Stimulated activated CD8-positive, alpha-beta memory T cell treated with anti-CD3 and anti-CD28 coated beads, Interleukin-15, amount 100 ng/mL, for 24 hours (primary cell): ENCODE data around the gene GRAMD2B.
"Not testable (repeated sequence)": the region's sequence is repeated elsewhere in the genome, so short reads cannot be mapped to it uniquely, and the experiment has no call there.

Source experiments
- DNase-seq: peaks from one replicate; pipeline ENCODE4 v3.0.0-alpha.2; 2020; ENCODE audit warnings: low read depth

Gene GRAMD2B

DNA sequence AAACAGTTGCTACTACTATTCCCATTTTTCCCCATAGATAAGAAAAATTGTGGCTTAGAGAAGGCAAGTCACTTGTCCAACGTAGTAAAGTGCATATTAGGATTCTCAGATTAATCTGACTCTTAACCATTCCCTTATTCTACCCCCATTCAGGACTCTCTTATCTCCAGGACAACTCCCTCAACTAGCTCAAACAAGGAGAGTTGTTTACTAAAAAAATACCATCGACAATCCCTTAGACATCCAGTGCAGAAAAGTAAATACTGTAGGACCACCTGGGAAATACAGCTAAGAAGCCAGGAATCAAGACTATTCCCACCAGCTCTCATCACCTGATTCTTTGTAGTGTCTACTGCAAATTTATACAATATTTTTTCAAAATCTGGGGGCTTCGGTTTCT lies 9.4 kb upstream of the GRAMD2B start:
- DNase-seq: no peak

DNA sequence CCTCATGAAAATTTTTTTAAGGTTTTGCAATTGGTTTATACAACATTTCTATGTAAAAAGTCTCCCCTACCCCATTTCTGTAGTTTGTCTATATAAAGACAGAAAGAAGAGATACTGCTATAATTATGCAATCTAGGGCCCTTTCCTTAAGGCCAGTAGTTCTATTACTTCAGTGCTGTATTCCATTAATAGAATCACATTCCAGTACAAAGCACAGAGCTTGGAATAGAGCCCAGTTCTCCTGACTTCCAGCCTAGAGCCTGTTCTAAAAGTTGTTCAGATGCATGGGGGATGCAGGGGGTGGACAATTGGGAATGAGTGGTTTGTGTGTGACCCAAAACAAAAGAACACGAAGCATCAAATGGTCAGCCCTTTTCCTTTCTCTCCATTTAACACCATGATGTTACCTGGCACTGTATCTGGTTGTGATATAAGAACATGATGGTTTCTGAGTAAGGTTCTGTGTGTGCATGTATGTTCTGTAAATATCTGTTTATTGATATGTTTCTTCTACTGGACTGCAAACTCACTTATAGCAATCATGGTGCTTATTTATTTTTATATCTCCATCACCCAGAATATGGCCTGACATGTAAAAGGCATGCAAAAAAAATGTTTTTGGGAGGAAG lies 8.2 kb upstream of the GRAMD2B start:
- DNase-seq: no peak

DNA sequence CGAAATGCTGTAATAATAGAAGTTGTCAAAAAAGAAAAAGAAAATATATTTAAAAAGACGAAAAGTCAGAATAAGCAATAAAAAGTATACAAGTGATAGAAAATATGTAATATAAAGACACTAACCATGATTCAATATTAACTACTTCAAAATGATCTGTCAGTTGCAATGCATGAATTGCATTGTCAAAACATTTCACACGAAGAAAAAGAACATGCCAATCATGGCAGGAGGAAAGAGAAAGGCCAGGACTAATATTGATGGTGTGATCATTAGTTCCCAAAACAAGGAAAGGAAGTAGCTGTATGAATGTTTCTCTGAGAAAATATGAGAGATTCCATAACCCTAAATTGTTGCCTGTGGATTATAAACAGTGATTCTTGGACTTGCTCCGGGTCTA lies 7.4 kb upstream of the GRAMD2B start:
- DNase-seq: no peak

DNA sequence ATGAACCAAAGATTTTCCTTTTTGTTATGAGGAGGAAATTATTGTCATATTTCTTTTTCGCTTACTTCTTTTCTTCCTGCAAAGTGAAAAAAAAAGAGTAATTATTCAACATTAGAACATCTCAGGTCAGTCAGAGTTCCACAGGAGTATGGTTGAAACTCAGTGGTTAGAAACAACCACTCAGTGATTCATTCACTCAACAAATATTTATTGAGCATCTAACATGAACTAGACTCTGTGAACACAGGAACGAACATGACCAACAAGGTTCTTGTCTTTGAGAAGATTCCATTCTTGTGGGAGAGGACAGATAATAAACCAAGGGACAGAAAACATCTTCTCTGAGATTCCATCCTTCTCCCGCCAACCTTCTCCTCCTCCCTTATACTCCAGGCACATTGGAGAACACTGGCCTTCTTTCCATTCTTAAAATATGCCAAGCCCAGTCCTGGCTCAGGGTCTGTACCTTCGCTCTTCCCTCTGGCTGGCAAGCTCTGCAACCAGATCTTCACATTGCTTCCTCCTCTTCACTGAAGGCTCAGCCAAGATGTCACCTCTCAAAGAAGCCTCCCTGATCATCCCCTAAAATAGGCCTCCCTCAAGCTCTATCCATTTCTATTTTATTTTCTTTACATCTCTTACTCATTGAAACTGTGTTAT lies 6.8 kb upstream of the GRAMD2B start:
- no peak for DNase-seq

DNA sequence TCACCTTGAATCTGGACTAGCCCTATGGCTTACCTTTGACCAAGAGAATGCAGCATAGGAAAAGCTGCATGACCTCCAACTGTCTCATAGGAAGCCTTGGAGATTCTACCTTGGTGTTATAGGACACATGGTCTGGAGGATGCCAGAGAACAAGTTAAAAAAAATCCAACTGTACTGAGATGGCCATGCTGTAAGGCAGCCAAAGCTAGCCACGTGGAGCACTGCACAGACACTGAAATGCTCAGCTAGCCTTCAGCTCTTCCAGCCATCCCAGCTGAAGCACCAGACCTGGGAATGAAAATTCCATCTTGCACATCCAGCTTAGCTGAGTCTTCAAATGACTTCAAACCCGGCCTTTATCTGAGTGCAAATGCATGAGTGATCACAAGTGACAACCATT lies 6.0 kb upstream of the GRAMD2B start:
- DNase-seq: no peak

DNA sequence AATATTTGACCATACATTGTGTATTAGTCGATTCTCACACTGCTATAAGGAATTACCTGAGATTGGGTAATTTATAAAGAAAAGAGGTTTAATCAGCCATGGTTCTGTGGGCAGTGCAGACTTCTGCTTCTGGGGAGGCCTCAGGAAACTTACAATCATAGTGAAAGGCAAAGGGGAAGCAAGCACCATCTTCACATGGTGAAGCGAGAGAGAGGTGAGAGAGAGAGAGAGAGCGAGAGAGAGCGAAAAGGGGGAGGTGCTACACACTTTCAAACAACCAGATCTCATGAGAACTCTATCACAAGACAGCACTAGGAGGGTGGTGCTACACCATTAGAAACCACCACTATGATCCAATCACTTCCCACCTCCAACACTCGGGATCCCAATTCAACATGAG lies 4.1 kb upstream of the GRAMD2B start:
- no peak for DNase-seq

DNA sequence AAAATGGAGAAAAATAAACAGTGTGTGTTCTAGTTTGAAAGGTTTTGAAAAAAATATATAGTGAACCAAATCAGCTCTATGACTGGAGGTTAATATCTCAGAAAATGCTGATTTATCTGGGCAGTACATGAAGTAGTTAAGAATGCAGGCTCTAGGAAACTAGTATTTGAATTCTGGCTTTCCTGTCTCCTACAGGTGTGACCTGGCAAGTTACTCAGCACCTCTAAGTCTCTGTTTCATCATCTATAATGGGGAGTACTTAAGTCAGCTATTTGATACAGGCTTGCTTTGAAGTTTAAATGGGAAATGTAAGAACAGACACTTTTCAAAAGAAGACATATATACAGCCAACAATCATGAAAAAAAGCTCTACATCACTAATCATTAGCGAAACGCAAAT lies 5.2 kb downstream of the GRAMD2B start:
- DNase-seq: no peak

DNA sequence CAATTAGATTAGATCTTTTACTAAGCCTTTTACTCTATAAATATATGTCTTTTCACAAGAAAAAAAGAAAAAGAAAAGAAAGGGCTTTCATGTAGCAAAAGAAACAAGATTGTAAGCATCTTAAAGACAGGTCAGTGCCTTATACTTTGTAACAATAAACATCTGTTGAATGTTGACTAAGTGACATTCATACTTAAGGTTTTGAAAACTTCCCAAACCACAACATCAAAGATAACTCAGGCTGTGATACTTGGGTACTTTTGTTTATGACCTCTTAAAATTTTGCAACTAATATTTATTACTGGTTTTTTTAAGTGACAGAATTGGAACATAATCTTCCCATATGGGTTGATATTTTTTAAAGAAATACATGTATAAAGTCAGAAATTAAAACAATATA lies 7.4 kb downstream of the GRAMD2B start:
- DNase-seq: no peak

DNA sequence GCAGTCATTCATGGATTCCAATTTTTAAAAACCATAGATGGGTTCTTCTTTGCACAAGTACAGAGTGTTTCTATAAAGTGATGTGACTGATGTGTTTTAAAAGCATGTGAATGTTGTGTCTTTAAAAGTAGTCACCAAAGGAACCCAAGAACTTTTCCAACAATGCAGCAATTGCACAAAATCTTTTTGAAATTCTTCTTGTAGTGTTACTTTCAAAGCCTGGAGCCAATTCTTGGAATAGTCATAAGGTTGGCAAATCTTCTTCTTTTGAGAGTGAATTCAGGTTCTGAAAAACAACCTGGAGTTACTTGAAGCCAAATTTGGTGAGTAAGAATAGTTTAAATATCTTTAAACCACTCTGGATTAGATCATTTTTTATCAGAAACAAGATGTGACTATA lies 10.5 kb downstream of the GRAMD2B start:
- DNase-seq: no peak

DNA sequence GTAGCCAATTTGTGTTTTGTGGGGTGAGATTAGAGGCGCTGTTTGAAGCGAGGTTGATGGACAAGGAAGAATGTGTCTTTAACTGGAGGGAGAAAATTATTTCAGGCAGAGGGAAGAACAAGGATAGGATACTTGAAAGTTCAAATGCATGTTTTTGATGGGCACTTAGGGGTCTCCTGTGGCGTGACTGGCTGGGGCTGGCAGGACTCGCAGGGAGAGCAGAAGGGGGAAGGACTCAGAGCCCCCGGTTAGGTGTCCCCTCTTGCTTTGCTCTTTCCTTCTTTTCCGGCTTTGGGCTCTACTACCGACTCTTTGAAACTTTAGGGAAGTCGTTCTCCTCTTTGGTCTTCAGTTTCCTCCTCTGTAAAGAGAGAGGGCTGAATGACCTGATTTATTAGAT lies 12.1 kb downstream of the GRAMD2B start:
- no peak for DNase-seq

DNA sequence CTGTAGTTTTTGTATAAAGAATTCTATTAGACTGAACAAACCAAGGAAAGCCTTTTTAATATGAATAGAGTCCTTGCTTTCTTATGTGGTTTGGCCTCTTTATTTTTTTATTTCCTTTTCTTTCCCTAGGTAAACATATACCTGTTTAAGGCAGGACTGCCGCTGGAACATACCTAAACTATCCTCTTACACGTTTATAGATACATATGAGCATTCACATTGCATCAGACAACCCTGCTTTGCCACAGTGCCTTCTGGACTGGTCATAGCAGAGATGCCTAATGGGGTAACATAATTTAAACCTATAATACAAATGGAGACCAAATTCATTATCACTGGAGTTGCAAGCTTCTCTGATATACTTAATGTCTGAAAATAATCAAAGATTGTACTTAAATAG lies 12.5 kb downstream of the GRAMD2B start:
- DNase-seq: no peak

DNA sequence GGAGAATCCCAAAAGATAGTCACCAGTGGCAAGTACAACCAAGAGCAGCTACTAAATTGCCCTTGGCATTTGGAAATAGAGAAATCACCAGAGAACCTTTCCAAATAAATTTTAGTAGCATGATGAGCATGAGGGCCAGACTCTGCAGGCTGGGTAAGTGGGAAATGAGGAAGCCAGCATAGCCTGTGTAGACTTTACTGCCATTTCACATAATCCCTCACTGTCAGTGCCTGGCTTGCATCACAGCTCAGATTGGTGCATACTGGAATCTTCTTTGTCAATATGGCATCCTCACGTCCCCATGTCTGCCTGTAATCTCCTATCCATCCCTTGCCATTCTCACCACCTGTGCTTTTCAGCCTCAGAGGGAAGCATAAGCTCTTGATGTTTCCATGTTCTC lies 14.5 kb downstream of the GRAMD2B start:
- DNase-seq: no peak

DNA sequence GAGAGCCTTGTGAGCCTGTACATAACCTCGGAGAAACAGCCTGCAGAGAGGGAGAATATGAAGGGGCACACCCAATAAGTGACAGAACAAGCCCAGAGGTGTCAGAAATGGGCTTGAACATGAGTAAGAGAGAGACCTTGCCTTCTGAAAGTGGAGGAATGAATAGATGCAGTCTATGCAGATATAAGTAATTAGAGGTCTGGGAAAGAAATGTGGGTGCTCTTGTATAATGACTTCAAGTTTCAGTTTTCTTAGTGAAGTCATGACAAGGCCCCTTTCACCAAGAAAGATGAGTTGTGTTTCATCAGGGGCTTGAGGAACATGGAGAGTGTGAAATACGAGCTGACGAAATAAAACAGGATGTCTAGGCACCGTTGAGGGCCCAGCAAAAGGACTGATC lies 15.1 kb downstream of the GRAMD2B start:
- DNase-seq: no peak

DNA sequence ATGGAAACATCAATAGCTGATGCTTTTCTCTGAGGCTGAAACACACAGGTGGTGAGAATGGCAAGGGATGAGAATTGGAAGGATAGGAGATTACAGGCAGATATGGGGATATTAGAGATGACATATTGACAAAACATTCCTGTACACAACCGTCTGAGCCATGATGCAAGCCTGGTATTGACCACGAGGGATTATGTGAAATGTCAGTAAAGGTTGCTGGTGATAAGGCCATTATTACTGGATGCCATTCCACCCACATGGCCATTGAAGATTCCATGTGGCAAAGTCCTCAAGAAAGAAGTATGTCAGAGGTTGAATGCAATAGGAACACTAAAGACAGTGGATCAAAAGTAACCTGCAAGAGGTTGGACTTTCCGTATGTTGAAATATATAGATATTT lies 15.7 kb downstream of the GRAMD2B start:
- DNase-seq: no peak

DNA sequence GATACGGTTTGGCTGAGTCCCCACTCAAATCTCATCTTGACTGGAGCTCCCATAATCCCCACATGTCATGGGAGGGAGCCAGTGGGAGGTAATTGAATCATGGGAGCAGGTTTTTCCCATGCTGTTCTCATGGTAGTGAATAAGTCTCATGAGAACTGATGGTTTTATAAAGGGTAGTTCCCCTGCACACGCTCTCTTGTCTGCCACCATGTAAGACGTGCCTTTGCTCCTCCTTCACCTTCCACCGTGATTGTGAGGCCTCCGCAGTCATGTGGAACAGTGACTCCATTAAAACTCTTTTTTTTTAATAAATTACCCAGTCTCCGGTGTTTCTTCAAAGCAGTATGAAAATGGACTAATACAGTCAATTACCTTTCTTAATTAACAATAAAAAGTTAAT lies 16.5 kb downstream of the GRAMD2B start:
- DNase-seq: not testable (repeated sequence)

DNA sequence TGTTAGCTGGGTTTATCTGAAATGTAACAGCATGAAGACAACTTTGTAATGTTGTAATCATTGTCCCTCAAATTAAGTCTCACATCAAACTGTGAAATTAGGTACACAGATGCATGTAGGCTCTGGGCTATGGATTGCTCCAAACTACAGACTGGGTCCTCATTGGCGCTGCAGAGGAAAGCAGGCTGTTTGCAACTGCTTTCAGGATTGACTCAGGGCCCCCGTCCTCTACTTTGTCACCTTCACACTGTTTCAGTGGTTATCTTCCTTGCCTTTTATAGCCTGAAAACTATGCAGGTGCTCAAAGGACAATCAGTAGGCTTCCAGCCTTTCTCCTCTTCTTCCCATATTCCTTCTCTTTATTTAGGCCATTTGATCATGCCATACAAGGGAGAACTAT lies 18.0 kb downstream of the GRAMD2B start:
- no peak for DNase-seq

DNA sequence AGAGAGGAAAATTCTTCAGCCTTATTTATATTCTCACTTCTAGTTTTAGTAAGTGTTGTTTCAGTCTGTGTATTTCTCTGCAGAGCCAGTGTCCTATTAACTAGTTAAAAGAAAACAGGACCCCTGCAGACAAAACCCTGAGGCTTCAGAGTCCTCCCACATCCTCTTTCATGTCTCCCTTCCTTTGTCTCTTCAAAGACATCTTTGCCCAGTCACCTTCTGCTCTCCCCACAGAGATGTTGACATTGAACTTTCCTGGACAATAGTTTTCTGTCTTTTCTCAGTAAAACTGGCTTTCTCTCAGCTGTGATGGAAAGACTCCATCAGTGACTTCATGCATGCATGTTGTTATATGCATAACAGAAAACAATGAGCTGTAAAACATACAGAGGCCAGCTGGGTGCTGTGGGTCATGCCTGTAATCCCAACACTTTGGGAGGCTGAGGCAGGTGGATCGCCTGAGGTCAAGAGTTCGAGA lies 20.2 kb downstream of the GRAMD2B start:
- DNase-seq: no peak

DNA sequence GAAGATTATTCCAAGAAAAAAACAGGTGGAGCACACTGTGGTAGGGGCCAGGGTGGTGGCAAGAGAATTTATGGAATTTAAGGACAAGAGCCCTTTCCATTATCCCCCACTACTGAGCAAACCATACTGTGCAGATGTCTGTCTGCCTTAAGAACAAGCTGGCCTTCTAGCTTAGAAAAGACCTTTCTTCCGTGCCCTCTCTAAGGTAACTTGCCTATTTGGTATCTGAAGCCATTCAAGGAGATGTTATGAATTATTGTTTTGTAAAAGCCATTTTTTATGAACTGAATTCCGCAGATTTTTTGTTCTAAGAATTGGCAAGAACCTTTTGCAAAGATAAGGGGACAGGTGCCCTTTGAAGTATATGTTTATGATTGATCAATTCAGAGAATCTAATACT lies 20.9 kb downstream of the GRAMD2B start:
- DNase-seq: no peak

DNA sequence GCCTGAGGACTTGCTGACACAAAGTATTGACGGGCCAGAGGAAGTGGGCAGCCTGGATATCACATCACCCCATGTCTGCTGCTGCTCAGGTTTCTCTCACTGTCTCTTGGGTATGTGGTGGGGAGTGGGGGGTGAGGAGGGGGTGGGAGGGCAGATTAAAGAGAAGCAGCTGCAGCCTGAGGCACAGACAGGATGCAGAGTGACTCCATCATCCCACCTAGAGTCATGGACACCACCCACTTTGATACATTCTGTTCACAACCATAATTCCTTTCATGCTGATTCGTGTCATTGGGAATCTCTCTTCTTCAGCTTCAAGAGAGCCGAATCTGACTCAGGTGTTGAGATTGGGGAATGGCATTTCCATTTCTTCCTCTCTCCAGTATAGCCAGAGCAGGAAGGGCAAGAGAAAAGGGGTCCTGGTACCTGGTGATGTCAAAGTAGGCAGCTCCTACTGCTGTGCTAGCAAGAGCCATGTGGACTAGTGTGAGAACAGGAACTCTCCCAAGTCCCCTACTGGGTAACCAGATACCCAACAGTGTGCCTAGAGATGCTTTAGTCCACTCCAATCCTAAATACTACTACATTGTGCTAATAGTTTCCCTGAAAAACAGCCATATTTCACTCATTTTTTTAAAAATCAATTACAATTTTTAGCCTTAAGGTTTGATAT lies 22.4 kb downstream of the GRAMD2B start:
- no peak for DNase-seq

DNA sequence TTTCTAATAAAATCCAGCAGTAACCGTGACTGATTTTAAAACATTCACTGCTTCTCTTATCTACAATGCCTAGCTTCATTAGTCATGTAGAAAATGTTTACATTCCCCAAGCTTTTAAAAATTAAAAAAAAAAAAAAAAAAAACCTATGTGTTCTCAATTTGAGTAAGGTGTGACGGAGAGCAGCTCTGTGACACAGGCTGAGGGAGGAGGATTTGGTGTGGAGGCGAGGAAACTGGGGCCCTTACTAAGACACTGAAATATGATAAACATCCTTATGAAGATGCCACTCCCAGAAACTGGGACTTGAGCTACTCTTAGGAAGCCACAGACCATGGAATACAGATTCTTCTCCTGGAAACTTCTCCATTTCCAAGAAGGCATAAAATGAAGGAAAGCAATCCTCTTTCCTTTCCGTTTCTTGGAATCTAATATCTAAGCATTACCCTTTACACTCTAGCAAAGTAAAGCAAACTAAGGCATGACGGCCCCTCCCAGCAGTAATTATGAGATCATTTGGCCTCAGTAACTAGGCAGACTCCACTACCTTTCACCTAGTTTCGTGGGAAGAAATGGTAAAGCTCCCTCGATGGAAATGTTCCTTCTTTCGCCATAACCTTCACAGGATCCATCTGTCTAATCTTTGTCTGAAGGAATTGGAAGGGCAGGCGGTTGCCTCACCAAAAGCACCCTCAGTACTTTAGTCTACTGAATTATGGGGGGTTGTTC lies 23.5 kb downstream of the GRAMD2B start:
- no peak for DNase-seq

DNA sequence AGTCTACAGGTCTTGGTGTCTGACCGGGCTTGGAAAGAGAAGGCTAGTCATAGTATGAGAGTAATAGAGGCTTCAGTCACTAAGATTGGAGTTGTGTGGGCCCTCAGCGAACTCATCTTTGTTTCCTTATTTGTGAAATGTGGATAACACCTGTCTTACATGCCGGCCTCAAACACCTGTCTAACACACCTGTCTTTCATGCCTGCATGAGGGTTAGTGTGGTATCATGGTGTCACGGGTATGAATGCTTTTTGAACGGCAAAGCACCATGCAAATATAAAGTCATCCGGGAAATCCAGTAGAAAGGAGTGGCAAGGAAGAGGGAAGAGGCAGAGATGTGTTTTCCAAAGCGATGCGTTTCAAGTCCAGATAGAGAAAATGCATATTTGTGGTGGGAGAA lies 25.5 kb downstream of the GRAMD2B start:
- DNase-seq: no peak

DNA sequence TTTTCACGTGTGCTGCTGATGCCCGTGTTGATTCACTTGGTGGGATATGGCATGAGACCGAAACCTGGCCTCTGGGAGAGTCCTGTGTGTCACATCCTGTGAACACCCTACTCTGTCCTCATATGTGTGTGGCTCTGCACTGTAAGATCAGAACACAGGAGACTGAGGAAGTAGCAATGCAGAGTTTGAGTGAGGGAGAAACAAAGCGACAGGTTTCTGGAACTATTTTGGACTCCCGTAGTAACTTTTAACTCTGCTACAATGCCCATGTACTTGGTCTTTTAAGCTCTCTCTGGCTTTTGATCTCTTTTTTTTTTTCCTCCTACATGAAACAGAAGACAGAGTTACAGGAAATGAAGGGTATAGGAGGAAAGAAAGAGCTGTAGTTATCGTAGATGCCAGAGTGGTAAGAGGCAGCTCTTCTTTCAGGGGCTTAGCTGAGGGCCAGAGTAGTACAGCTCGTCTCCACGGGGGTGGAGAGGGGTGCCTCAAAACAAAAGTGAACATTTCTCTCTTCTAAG lies 26.6 kb downstream of the GRAMD2B start:
- DNase-seq: no peak

DNA sequence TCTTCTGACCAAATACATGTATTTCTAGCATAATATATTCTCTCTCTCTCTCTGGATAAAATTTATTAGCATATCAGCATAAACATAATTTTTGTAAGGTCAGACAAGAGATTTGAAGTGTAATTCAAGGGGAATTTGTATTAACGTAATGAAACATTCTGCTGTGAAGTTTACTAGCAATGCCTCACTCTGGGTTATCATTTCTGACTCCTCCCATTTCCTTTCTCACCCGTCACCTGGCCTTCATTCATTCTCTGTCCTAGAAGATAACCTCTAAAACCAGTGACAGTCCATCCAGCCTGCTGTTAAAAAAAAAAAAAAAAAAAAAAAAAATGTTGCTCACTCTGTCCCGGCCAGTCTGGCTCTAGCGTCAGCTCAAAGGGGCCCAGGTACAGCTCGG lies 27.1 kb downstream of the GRAMD2B start:
- DNase-seq: no peak
